GM21825 (cell line): ENCODE measurements around the gene MSL1.
"Not testable (repeated sequence)": the region's sequence is repeated elsewhere in the genome, so short reads cannot be mapped to it uniquely, and the experiment has no call there.

Experiments used
- ATAC-seq: cut with Tn5 transposase; IDR thresholded peaks from one replicate; pipeline ENCODE4 v1.9.1; 2021; ENCODE audit warnings: mild to moderate bottlenecking, moderate library complexity; ENCODE audit not compliant: unreplicated experiment

The MSL1 gene

GRCh38 chr17:40124279-40125141, 2.7 kb downstream of the MSL1 start:
- ATAC-seq, result no peak

- no peak for ATAC-seq
These were observed 7.7 kb downstream of the MSL1 start for GRCh38 chr17:40129498-40129897.

GRCh38 chr17:40130352-40131042, 8.7 kb downstream of the MSL1 start:
- no peak for ATAC-seq

GRCh38 chr17:40134184-40134583, 12.4 kb downstream of the MSL1 start:
- ATAC-seq, result no peak

GRCh38 chr17:40135817-40136216, 14.0 kb downstream of the MSL1 start:
- ATAC-seq, result no peak

- peak; percentile 2 for ATAC-seq
These were observed 17.8 kb downstream of the MSL1 start for GRCh38 chr17:40139566-40140058.

- ATAC-seq, result not testable (repeated sequence)
These were observed 21.4 kb downstream of the MSL1 start for GRCh38 chr17:40143166-40143565.

GRCh38 chr17:40145476-40145875, 23.7 kb downstream of the MSL1 start:
- no peak for ATAC-seq

GRCh38 chr17:40148527-40148926, 26.8 kb downstream of the MSL1 start:
- ATAC-seq, result no peak

- no peak for ATAC-seq
These were observed 28.5 kb downstream of the MSL1 start for GRCh38 chr17:40150276-40150675.

GRCh38 chr17:40151414-40151963, 29.7 kb downstream of the MSL1 start:
- ATAC-seq, result no peak

GRCh38 chr17:40153603-40154236, 31.9 kb downstream of the MSL1 start:
- peak; percentile 11 for ATAC-seq

GRCh38 chr17:40157973-40158372, 36.2 kb downstream of the MSL1 start:
- ATAC-seq, result no peak

- no peak for ATAC-seq
These were observed 36.8 kb downstream of the MSL1 start for GRCh38 chr17:40158438-40159013.

- ATAC-seq, result no peak
These were observed 37.7 kb downstream of the MSL1 start for GRCh38 chr17:40159456-40159855.

GRCh38 chr17:40167685-40168261, 46.0 kb downstream of the MSL1 start:
- no peak for ATAC-seq

GRCh38 chr17:40168262-40168832, 46.6 kb downstream of the MSL1 start:
- ATAC-seq, result no peak

GRCh38 chr17:40170325-40170724, 48.6 kb downstream of the MSL1 start:
- ATAC-seq, result no peak

- no peak for ATAC-seq
These were observed 50.0 kb downstream of the MSL1 start for GRCh38 chr17:40171750-40172149.

- no peak for ATAC-seq
These were observed 51.5 kb downstream of the MSL1 start for GRCh38 chr17:40173091-40173777.
